ENCODE results near the gene SORCS2.

The SORCS2 gene

DNA sequence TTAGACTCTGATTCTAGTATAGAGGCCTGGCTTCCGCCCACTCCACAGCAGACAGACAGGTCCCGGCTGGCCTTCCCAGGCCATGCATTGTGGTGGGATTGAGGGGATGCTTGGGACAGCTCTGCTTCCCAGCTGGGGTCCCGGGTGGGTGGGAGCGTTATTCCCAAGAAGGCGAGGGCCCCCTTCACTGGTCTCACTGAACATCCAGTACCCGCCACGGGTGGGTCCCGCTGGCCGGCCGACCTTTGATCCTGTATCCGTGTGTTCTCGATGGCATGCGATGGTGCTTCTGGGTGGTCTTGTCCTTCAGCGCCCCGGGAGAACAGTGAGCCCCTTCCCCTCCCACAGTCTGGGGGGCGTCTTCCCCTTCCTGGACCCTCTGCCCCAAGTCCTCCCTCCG is 515.9 kb downstream of the SORCS2 start:
- TF ChIP-seq, protein P1, sequence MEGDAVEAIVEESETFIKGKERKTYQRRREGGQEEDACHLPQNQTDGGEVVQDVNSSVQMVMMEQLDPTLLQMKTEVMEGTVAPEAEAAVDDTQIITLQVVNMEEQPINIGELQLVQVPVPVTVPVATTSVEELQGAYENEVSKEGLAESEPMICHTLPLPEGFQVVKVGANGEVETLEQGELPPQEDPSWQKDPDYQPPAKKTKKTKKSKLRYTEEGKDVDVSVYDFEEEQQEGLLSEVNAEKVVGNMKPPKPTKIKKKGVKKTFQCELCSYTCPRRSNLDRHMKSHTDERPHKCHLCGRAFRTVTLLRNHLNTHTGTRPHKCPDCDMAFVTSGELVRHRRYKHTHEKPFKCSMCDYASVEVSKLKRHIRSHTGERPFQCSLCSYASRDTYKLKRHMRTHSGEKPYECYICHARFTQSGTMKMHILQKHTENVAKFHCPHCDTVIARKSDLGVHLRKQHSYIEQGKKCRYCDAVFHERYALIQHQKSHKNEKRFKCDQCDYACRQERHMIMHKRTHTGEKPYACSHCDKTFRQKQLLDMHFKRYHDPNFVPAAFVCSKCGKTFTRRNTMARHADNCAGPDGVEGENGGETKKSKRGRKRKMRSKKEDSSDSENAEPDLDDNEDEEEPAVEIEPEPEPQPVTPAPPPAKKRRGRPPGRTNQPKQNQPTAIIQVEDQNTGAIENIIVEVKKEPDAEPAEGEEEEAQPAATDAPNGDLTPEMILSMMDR (IDR thresholded peaks at IDR 0.05; ENCODE audit: control insufficient read depth, insufficient read depth, low read depth, low read length, missing control alignments), result no peak
- no peak overlapping the region for H3K4me3 ChIP-seq (ENCODE audit: control insufficient read depth, low read depth, low read length)
- DNase-seq (ENCODE audit: low read depth), result no peak

DNA sequence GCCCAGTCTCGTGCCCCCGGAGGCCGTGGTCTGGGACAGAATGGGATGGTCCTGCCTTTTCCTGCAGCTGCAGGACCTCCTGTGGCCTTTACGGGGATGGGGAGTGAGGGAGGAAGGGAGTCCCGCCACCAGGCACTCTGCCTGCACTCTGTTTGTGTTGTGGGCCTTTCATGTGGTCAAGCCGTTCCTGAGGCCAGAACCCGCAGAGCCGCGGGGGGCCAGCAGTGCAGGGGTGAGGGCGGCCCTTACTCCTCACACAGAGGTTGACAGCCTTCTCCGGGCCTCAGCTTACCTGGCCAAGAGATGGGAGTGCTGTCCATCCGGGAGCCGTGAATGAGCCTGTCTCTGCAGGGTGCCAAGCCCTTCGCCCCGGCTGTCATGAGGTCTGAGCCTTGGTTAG is 516.6 kb downstream of the SORCS2 start:
- TF ChIP-seq, protein P1 (IDR thresholded peaks at IDR 0.05; ENCODE audit: control insufficient read depth, insufficient read depth, low read depth, low read length, missing control alignments), result no peak
- H3K4me3 ChIP-seq (ENCODE audit: control insufficient read depth, low read depth, low read length), result no peak overlapping the region
- DNase-seq (ENCODE audit: low read depth), result no peak

GRCh38 chr4:7709431-7709830 is 517.1 kb downstream of the SORCS2 start:
- H3K4me3 ChIP-seq (ENCODE audit: control insufficient read depth, low read depth, low read length), result no peak overlapping the region
- TF ChIP-seq, protein P1 (IDR thresholded peaks at IDR 0.05; ENCODE audit: control insufficient read depth, insufficient read depth, low read depth, low read length, missing control alignments), result no peak
- DNase-seq (ENCODE audit: low read depth), result no peak

- DNase-seq (ENCODE audit: low read depth), result no peak
- H3K4me3 ChIP-seq (ENCODE audit: control insufficient read depth, low read depth, low read length), result no peak overlapping the region
- TF ChIP-seq, protein P1 (IDR thresholded peaks at IDR 0.05; ENCODE audit: control insufficient read depth, insufficient read depth, low read depth, low read length, missing control alignments), result no peak
Observed at GRCh38 chr4:7710126-7710525, 517.8 kb downstream of the SORCS2 start.

DNA sequence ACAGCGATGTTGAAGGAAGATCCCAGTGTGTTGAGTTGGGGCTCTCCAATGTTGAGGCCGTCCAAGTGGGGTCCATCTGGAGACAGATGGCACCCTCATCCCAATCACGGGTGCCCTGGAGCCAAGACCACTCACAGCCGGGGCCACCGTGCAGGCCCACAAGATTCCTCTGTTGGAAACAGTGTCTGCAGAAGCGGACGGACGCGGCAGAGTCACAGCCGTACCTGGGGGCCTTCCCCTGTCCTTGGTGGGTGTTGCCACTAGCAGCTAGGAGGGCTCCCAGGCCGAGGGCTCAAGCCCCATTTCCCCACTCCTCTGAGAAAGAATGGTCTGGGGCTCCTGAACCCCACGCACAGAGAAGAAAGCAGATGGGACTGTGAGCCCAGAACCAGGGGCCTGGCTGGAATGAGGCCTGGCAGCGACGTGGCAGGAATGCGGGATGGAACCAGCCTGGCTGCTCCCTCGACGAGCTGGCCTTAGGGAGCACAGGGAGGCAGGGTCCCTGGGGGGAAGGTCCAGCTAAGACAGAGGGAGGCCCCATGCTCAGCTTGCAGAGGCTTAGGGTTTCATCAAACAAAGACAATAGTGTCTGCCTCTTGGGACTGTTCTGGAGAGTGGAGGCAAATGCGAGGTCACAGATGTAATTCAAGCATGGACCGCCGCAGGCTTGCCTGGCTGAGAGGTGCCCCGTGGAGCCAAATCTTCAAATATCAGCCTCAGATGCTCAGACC is 518.4 kb downstream of the SORCS2 start:
- TF ChIP-seq, protein P1 (IDR thresholded peaks at IDR 0.05; ENCODE audit: control insufficient read depth, insufficient read depth, low read depth, low read length, missing control alignments), result no peak
- H3K4me3 ChIP-seq (ENCODE audit: control insufficient read depth, low read depth, low read length), result no peak overlapping the region
- DNase-seq (ENCODE audit: low read depth), result no peak

- H3K4me3 ChIP-seq (ENCODE audit: control insufficient read depth, low read depth, low read length), result no peak overlapping the region
- DNase-seq (ENCODE audit: low read depth), result no peak
- TF ChIP-seq, protein P1 (IDR thresholded peaks at IDR 0.05; ENCODE audit: control insufficient read depth, insufficient read depth, low read depth, low read length, missing control alignments), result no peak
Observed at GRCh38 chr4:7711307-7711963, 519.1 kb downstream of the SORCS2 start.
